C4-2B (cell line): ENCODE measurements around the gene NDUFB2.

Experiments
- H3K27ac ChIP-seq: fragments of 450-650 bp; 2 replicates; pipeline ENCODE4 v1.5.1; 2017
- CTCF ChIP-seq: fragments of 450-650 bp; conservative IDR thresholded peaks from 2 replicates; pipeline ENCODE4 v1.5.1; 2017; ENCODE audit warnings: mild to moderate bottlenecking
- ZFX ChIP-seq: fragments of 450-650 bp; IDR thresholded peaks from 2 replicates; pipeline ENCODE4 v1.6.1; 2017

NDUFB2 gene

DNA sequence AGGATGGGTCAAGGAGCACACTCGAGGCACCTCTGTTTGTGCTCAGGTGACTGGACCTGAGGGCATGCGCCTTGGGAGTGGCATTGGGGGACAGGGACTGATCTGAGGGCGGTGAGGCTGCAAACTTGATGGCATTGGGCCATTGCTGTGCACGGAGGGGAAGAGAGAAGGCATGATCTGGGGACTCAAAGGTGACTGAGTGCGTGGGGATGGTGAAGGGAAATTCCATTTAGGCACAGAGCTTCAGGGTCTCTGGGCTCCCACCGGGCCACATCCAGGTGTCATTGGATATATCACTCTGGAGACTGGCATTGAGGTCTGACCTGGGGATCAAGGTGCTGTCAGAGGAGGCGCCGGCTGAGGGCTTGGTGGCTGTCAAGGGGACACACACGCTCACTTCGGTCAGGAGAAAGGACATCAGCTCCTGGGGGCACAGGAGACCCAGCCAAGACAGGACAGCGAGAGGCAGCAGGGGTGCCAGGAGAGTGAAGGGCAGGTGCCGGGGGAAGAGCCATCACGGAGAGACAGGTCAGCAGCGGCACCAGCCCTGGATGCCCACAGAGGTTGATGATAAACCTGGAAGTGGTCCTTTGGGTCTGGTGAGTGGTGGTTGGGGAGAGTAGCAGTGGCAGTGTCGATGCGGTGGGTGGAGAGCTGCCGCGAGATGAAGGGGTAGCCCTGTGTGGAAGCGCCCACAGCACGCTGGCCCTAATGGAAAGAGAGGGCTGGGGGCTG, 18.3 kb upstream of the NDUFB2 start:
- TF ChIP-seq CTCF (no peak), ZFX (no peak)
- no peak overlapping the region for H3K27ac ChIP-seq

GRCh38 chr7:140678816-140679130, 17.7 kb upstream of the NDUFB2 start:
- TF ChIP-seq CTCF = no peak
- no peak for TF ChIP-seq ZFX
- no peak overlapping the region for H3K27ac ChIP-seq

DNA sequence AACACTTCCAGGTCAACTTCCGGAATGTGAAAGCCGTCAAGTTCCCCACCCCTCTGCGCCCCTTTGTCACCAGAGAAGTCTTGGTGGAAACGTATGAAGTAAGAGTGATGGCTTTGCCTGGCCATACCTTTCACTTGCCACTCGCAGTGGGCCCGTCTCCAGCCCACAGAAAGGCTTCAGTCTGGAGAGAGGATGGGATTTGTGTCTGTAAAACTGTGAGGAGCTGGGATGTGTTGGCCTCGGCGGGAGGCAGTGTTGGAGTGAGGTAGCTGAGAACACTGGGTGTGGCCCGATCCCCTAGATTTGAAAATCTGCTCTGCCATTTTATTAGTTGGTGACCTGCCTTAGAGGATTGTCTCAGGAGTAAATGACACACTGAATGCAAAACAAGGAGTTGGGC, 17.3 kb upstream of the NDUFB2 start:
- no peak for TF ChIP-seq ZFX
- TF ChIP-seq CTCF = no peak
- H3K27ac ChIP-seq = no peak overlapping the region

- TF ChIP-seq ZFX (no peak), CTCF (no peak)
- no peak overlapping the region for H3K27ac ChIP-seq
Observed at GRCh38 chr7:140680886-140681285, 15.6 kb upstream of the NDUFB2 start.

DNA sequence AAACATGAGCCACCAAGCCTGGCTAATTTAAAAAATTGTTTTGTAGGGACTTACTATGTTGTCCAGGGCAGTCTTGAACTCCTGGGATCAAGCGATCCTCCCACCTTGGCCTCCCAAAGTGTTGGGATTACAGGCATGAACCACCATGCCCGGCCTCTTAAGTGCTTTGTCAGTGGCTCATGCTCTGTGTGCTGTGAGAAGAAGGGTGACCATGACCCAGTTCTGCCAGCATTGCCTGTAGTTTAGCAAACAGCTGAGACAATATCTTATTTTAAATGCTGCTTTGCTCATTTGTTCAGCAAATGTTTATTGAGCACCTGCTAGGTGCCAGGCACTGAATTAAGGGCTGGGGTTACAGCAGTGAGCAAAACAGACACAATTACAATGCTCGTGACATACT, 14.7 kb upstream of the NDUFB2 start:
- no peak overlapping the region for H3K27ac ChIP-seq
- TF ChIP-seq CTCF (no peak), ZFX (no peak)

DNA sequence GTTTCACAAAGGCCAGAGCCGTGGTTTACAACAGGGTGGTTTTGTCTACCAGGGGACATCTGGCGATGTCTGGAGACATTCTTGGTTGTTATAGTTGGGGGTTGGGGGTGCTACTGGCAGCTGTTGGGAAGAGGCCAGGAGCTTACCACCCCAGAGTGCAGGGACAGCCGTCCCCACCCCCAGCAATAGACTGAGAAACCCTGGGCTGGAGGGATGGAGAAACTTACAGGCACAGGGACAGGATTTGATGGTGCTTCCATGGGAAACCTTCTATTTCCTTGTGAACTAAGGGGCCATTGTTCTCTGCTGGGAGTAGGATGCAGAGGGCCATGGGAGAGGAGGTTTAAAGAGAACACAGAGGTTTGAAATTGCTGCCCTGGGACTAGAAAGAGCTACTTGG, 12.9 kb upstream of the NDUFB2 start:
- no peak overlapping the region for H3K27ac ChIP-seq
- TF ChIP-seq ZFX = no peak
- TF ChIP-seq CTCF = no peak

DNA sequence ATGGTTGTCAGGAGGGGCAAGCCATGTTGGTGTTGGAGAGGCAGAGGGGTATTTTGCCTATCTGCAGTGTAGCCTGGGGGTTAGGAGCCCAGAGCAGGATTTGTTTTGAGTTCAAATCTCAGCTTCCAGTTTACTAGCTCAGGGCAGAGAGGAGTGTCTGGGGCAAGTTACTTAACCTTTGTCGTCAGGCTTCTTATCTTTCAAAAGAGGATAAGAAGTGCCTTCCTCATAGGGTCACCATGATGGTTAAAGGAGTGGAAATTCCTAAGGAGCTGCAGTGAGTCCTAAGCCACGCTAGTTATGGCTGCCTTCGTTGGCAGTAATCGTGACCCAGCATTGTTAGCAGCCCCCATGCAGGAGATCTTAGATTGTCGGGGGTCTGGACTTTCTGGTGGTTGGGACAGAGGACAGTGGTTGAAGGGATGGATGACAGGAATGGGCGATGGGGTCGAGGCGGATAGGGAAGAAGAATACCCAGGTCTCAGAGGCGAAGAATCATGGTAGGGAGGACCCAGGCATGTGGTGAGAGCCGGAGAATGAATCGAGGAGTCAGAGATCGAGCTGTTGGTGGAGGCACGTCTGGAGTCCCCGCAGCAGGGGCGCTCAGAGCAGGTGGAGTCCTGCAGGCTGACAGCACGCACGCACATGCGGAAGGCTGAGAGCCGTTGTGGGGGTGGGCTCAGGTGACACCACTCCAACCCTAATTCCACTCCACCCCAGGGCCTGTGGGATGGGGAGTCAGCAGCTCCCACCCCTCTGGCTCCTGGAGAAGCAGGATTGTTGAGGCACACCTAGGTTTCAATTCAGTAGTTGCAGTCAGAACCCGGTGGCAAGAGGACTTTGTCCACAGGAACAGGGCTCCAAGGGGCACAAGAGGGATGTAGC, 12.2 kb upstream of the NDUFB2 start:
- H3K27ac ChIP-seq = no peak overlapping the region
- TF ChIP-seq CTCF (no peak), ZFX (no peak)
